GM23338 (cell line): Measurements from ENCODE around the gene E2F6. TPM values are rescaled to one million over a fixed set of nuclear protein-coding genes. Genes with fewer than 3 reads are reported as not detected.

Source experiments
- ATAC-seq: fragments of 200-7000 bp; cut with Tn5 transposase; 3 replicates; pipeline ENCODE4 v1.9.1; 2020
- DNase-seq: peaks from one replicate; pipeline ENCODE4 v3.0.0-alpha.2; 2015; ENCODE audit warnings: low spot score
- H2AFZ ChIP-seq: fragments of 200-600 bp; sonication (generic); 2 replicates; pipeline ENCODE4 v1.8.0; 2016; ENCODE audit warnings: antibody characterized with exemption, mild to moderate bottlenecking, moderate library complexity
- H3F3A ChIP-seq: fragments of 200-600 bp; sonication (generic); replicated peaks from 2 replicates; pipeline ENCODE4 v1.8.0; 2017; ENCODE audit warnings: antibody characterized with exemption, mixed run types, low read depth
- H3K27ac ChIP-seq: fragments of 200-600 bp; sonication (generic); 2 replicates; pipeline ENCODE4 v1.6.1; 2016; ENCODE audit warnings: low read depth
- H3K27me3 ChIP-seq: fragments of 200-600 bp; sonication (generic); 2 replicates; pipeline ENCODE4 v1.8.0; 2016; ENCODE audit warnings: mild to moderate bottlenecking, mixed run types, moderate library complexity; ENCODE audit not compliant: insufficient read depth
- H3K36me3 ChIP-seq: fragments of 200-600 bp; sonication (generic); 2 replicates; pipeline ENCODE4 v1.8.0; 2016; ENCODE audit warnings: mild to moderate bottlenecking; ENCODE audit not compliant: insufficient read depth
- H3K4me1 ChIP-seq: fragments of 200-600 bp; sonication (generic); 2 replicates; pipeline ENCODE4 v1.8.0; 2016; ENCODE audit warnings: mild to moderate bottlenecking, moderate library complexity; ENCODE audit not compliant: insufficient read depth
- H3K4me2 ChIP-seq: fragments of 200-600 bp; sonication (generic); 2 replicates; pipeline ENCODE4 v1.7.1; 2017; ENCODE audit warnings: mixed run types
- H3K4me3 ChIP-seq: fragments of 200-600 bp; sonication (generic); 2 replicates; pipeline ENCODE4 v1.6.1; 2016; ENCODE audit warnings: mixed run types
- H3K79me2 ChIP-seq: fragments of 200-600 bp; sonication (generic); replicated peaks from 2 replicates; pipeline ENCODE4 v1.8.0; 2017; ENCODE audit warnings: mild to moderate bottlenecking; ENCODE audit not compliant: insufficient read depth
- H3K9me2 ChIP-seq: fragments of 200-600 bp; sonication (generic); 2 replicates; pipeline ENCODE4 v1.8.0; 2017; ENCODE audit not compliant: insufficient read depth
- H4K20me1 ChIP-seq: fragments of 200-600 bp; sonication (generic); replicated peaks from 2 replicates; pipeline ENCODE4 v1.8.0; 2017; ENCODE audit warnings: mild to moderate bottlenecking; ENCODE audit not compliant: insufficient read depth
- H3K27ac Mint-ChIP-seq: 2 replicates; pipeline ENCODE4 v1.8.0; 2020; ENCODE audit warnings: inconsistent platforms, mild to moderate bottlenecking, moderate library complexity, mixed read lengths
- H3K27me3 Mint-ChIP-seq: 3 replicates; pipeline ENCODE4 v1.8.0; 2022; ENCODE audit warnings: low read depth, mild to moderate bottlenecking, moderate library complexity, mixed read lengths, inconsistent platforms; ENCODE audit not compliant: insufficient read depth, poor library complexity
- H3K36me3 Mint-ChIP-seq: 3 replicates; pipeline ENCODE4 v1.8.0; 2021; ENCODE audit warnings: low read depth, mild to moderate bottlenecking, inconsistent platforms, moderate library complexity, mixed read lengths
- H3K4me1 Mint-ChIP-seq: 3 replicates; pipeline ENCODE4 v1.8.0; 2020; ENCODE audit warnings: mild to moderate bottlenecking, inconsistent platforms, mixed read lengths
- H3K4me3 Mint-ChIP-seq: 3 replicates; pipeline ENCODE4 v1.8.0; 2021; ENCODE audit warnings: moderate library complexity, mild to moderate bottlenecking, inconsistent platforms, mixed read lengths
- H3K9me3 Mint-ChIP-seq: 3 replicates; pipeline ENCODE4 v1.8.0; 2020; ENCODE audit warnings: moderate library complexity, mild to moderate bottlenecking, inconsistent platforms, mixed read lengths
- CREB1 ChIP-seq: fragments of 250-450 bp; sonication (Bioruptor Pico); IDR thresholded peaks from 2 replicates; pipeline ENCODE4 v1.5.0; 2020; ENCODE audit warnings: low read depth, mild to moderate bottlenecking, moderate library complexity
- CTCF ChIP-seq, 2 experiments: fragments of 200-600 bp in 1 of 2; sonication (generic) in 1 of 2; conservative IDR thresholded peaks; 2 replicates each; pipeline versions ENCODE4 v1.5.1 to v1.6.1; 2016 to 2017; ENCODE audit warnings: antibody characterized with exemption in 2 of 2, low read depth in 2 of 2, mild to moderate bottlenecking in 2 of 2, moderate library complexity in 1 of 2
- ETS1 ChIP-seq: IDR thresholded peaks from 2 replicates; pipeline ENCODE4 v1.6.1; 2016; ENCODE audit warnings: antibody characterized with exemption
- EZH2 ChIP-seq: fragments of 200-600 bp; sonication (generic); IDR thresholded peaks from one replicate; pipeline ENCODE4 v1.8.0; 2017; ENCODE audit warnings: antibody characterized with exemption, mild to moderate bottlenecking, low read depth; ENCODE audit not compliant: unreplicated experiment
- EZH2phosphoT487 ChIP-seq: fragments of 200-600 bp; sonication (generic); IDR thresholded peaks from one replicate; pipeline ENCODE4 v1.8.1; 2018; ENCODE audit warnings: antibody characterized with exemption; ENCODE audit not compliant: unreplicated experiment
- JUNB ChIP-seq: IDR thresholded peaks from one replicate; pipeline ENCODE4 v1.6.1; 2016; ENCODE audit warnings: antibody characterized with exemption; ENCODE audit not compliant: unreplicated experiment
- NANOG ChIP-seq: IDR thresholded peaks from 2 replicates; pipeline ENCODE4 v1.6.1; 2016; ENCODE audit warnings: antibody characterized with exemption, borderline replicate concordance
- POLR2AphosphoS5 ChIP-seq: IDR thresholded peaks from 2 replicates; pipeline ENCODE4 v1.6.1; 2016; ENCODE audit warnings: antibody characterized with exemption, low read depth
- REST ChIP-seq: IDR thresholded peaks from one replicate; pipeline ENCODE4 v1.6.1; 2018; ENCODE audit warnings: antibody characterized with exemption; ENCODE audit not compliant: unreplicated experiment
- STAT1 ChIP-seq: IDR thresholded peaks from one replicate; pipeline ENCODE4 v1.6.1; 2016; ENCODE audit warnings: antibody characterized with exemption; ENCODE audit not compliant: unreplicated experiment
- ZNF114 ChIP-seq: fragments of 250-450 bp; sonication (Bioruptor Pico); IDR thresholded peaks from 2 replicates; pipeline ENCODE4 v1.5.0; 2020; ENCODE audit warnings: mild to moderate bottlenecking, moderate library complexity
- ZNF331 ChIP-seq: fragments of 250-450 bp; sonication (Bioruptor Pico); IDR thresholded peaks from 2 replicates; pipeline ENCODE4 v1.5.0; 2020; ENCODE audit warnings: low read depth, mild to moderate bottlenecking, moderate library complexity
- ZNF462 ChIP-seq: fragments of 250-450 bp; sonication (Bioruptor Pico); IDR thresholded peaks from 2 replicates; pipeline ENCODE4 v1.5.0; 2020; ENCODE audit warnings: mild to moderate bottlenecking, moderate library complexity
- polyA plus RNA-seq: library from polyadenylated mRNA; unstranded; fragments of >200 nt; fragmentation: Nextera tagmentation; extraction: Ambion mirVana; gene quantifications from 2 replicates; pipeline ENCODE4 v1.2.1, GENCODE V29; 2016
- total RNA-seq: library from RNA; depleted of rRNA; stranded (reverse); fragments of >200 nt; shearing (Covaris generic); gene quantifications from 2 replicates; pipeline ENCODE4 v1.2.3, GENCODE V29; 2014

Gene E2F6
- total and polyA plus RNA-seq, 2 experiments from 2014 or later: 16.9 to 20.7 TPM

- Histone ChIP-seq H3K4me3 (no peak overlapping the region), H3K27ac (no peak overlapping the region), H3K36me3 (no peaks in the 10 kb centered on the region), H3K79me2 (peaks cover 99% of the 10 kb centered on the region), H3F3A (no peaks in the 10 kb centered on the region), H3K4me1 (no peaks in the 10 kb centered on the region; the same call in 1 of the 2 replicates), H3K4me2 (no peak overlapping the region), H3K9me2 (no peaks in the 10 kb centered on the region), H4K20me1 (peaks cover 27% of the 10 kb centered on the region), H3K27me3 (no peaks in the 10 kb centered on the region), H2AFZ (no peak overlapping the region)
- Mint-ChIP-seq H3K27me3 (peaks cover under 1% of the 10 kb centered on the region), H3K4me1 (peaks cover 28% of the 10 kb centered on the region), H3K4me3 (no peak overlapping the region), H3K27ac (no peak overlapping the region), H3K36me3 (peaks cover 22% of the 10 kb centered on the region), H3K9me3 (no peaks in the 10 kb centered on the region)
- ATAC-seq (peak; percentile 42; the same call in 2 of the 3 replicates), DNase-seq (no peak)
- TF ChIP-seq CTCF (conservative IDR thresholded peaks at IDR 0.05; ENCODE audit: low read depth in 2 of 2) (no peak), NANOG (no peak), ZNF114 (no peak), EZH2 (no peak), ZNF462 (CRISPR knock-in tag) (no peak), ETS1 (no peak), POLR2AphosphoS5 (no peak), EZH2phosphoT487 (no peak), STAT1 (no peak), JUNB (no peak), ZNF331 (CRISPR knock-in tag) (no peak), CREB1 (CRISPR knock-in tag) (no peak), REST (no peak)
Measured at GRCh38 chr2:11458753-11459152, 7.2 kb downstream of the E2F6 start.
